ENCODE results near the gene PHACTR3.

DNA sequence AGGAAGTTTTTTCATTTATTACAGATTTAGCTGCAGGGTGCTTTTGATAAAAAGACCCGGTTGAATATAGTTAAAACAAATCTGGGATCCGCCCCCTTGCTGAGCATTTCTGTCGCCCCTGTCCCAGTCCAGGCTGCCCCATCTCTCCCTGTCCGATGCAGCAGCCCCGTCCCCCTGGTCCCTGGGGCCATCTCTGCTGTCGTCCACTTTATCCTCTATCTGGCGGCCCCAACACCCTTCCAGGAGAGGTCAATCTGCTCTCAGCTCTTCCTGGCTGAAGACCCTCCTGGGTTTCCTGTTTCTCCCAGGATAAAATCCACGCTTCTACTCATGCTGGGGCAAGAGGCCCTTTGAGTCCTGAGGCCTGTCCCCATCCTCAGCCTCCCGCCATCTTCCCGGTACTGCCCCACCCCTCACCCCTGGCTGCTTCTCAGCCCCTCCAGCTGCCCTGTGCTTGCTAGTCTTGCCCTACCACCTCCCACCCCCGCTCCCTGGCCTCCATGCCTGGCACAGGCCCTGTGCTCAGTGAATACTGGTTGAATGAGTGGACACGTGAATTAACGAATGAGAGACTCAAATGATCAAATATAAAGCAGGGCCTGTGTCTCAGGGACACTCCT is 16.0 kb upstream of the PHACTR3 start:
- TF ChIP-seq CTCF (IDR thresholded peaks at IDR 0.05) (no peak), ZFX (IDR thresholded peaks at IDR 0.05; ENCODE audit: borderline replicate concordance) (no peak)
